Stimulated activated CD4-positive, alpha-beta T cell treated with anti-CD3 and anti-CD28 coated beads, TNF-alpha, amount 100 ng/mL, for 1 hour (primary cell): ENCODE measurements around the gene PITPNM2.
A peak's percentile ranks its signal among the peaks of the same experiment; 100 is the strongest.

ENCODE experiments used
- DNase-seq, 3 donors: peaks; one replicate each; pipeline ENCODE4 v3.0.0-alpha.2; 2020; ENCODE audit warnings: low read depth in 3 of 3, low spot score in 1 of 3

The PITPNM2 gene

DNA sequence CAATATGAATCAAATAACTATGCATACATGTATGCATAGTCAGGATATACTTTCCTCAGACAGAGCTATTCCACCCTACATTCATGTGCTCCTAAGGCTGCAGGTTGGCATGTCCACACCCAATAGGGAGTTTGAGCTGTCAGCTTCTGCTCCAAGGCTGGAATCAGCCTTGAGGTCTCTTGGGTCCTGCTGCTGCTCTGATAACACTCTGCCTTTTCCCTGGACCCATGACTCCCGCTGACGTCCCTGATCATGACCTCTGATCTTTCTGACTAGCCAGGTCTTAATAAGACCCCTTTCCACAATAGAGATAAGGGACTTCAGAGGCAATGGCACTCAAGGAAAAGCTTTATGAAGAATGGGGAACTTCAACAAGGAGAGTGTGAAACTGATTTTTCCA lies 5.7 kb downstream of the PITPNM2 start:
- DNase-seq: no peak

- DNase-seq: no peak
Measured at GRCh38 chr12:123143736-123144461, 7.0 kb downstream of the PITPNM2 start.

- DNase-seq: no peak
Measured at GRCh38 chr12:123142921-123143735, 7.8 kb downstream of the PITPNM2 start.

GRCh38 chr12:123142518-123142840 lies 8.4 kb downstream of the PITPNM2 start:
- DNase-seq: no peak

DNA sequence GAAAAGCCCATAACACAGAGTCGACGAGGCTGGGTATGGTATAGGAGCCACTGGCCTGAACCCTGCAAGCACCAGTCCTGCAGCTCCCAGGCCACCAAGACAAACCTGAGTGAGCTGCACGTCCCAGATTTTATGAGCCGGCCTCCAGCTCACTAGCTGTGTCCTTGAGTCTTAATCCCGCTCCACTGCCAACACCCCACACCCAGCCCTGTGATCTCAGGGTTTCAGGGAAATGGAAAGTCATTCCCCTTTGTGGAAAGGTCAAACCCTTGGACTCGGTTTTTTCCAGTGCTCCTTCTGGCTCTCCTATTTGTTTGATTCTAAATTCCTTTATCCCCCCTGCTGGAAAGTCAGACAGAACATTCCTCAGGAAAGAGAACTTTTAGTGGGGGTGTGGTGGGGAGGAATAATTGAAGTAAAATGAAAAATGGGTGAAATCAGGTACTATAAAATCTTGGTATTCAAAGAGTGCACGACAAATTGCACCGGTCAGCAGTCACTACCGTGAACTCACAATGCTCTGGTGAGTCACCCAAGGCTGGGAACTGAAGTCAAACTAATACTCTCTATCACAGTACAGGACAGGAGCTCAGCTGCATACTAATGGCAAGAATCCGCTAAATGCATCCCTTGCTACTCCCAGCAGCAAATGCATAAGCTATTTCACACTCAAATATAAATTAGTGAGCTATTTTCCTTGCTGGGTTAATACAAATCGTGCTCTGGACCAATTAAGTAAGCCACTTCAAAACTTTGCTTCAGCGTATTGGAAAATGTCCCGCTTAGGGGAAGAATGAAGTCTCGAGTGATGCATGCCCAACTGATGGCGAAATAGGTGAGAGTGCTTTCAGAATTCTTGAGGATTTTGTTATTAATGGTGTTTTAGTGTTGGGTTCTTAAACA lies 9.0 kb downstream of the PITPNM2 start:
- DNase-seq: no peak

GRCh38 chr12:123140676-123141614 lies 9.9 kb downstream of the PITPNM2 start:
- no peak for DNase-seq

DNA sequence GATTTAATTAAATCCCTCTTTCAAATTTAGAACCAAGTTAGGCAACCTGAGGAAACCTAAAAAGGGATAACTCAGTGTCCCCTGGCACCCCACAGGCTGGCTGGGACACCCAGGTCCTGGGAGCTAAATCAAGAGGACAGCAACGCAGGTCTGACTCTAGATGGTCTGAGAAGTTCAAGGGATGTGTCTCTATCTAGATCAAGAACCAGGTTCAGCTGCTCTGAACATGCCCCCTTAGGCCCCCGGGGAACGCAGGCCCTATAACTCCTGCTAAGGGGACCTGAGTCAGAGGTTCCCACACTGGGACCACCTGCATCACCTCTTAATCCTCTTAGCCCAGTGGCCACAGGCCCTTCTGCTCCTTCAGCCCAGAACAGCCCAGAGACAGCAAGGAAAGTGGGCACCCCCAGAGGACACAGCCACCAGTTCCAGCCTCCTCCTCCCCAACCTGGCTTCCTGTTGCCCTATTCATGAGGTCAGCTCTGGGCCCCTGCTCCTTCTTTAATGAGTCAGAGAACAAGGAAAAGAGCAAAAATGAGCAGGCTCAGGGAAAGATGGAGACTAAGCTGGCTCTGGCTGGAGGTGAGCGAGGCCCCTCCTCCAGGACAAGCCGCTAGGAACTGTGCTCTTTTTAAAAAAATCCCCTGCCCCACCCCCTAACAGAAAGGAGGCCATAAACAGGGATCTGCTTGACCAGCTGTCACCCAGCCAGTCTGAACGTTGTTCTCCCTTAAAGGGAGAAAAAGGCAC lies 10.8 kb downstream of the PITPNM2 start:
- no peak for DNase-seq

DNA sequence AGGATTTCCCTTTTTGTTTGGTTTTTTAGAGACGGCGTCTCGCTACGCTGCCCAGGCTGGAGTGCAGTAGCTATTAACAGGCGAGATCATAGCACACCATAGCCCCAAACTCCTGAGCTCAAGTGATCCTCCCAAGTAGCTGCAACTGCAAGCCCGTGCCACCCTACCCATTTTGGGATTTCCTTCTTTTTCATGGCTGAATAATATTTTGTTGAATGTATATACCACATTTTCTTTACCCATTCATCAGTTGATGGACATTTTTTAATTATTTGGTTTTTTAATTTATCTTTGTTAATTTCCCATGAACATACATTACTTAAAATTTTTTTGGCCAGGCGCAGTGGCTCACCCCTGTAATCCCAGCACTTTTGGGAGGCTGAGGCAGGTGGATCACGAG lies 15.2 kb downstream of the PITPNM2 start:
- no peak for DNase-seq

GRCh38 chr12:123134826-123135225 lies 16.1 kb downstream of the PITPNM2 start:
- DNase-seq: no peak

GRCh38 chr12:123134271-123134671 lies 16.6 kb downstream of the PITPNM2 start:
- DNase-seq: no peak

- DNase-seq: no peak
Measured at GRCh38 chr12:123133701-123134100, 17.2 kb downstream of the PITPNM2 start.

GRCh38 chr12:123132951-123133619 lies 17.8 kb downstream of the PITPNM2 start:
- DNase-seq: no peak

DNA sequence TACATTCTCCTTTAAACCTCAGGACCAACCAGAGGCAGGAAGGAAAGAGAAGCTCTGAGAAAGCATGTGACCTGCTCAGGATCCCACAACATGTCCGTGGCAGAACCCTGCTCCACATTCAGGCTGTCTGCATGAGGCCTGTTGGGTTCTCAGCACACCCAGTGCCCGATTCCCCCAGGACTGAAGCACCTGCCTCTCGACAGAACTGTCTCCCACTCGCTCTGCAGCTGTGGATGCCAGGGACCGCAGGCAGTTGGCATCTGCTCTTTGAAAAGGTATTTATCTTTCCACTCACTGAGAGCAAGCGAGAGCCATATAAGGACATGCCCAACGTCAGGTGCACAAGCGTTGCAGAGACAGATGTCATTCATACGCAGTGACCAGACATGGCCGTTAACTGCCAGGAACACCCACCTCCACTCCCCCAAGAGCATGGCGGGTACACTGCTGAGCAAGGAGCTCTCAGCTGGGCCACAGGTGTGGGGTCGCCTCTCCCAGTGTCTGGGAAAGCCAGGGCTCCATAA lies 18.9 kb downstream of the PITPNM2 start:
- peak in 1 of 3 donors; percentile 14 for DNase-seq

DNA sequence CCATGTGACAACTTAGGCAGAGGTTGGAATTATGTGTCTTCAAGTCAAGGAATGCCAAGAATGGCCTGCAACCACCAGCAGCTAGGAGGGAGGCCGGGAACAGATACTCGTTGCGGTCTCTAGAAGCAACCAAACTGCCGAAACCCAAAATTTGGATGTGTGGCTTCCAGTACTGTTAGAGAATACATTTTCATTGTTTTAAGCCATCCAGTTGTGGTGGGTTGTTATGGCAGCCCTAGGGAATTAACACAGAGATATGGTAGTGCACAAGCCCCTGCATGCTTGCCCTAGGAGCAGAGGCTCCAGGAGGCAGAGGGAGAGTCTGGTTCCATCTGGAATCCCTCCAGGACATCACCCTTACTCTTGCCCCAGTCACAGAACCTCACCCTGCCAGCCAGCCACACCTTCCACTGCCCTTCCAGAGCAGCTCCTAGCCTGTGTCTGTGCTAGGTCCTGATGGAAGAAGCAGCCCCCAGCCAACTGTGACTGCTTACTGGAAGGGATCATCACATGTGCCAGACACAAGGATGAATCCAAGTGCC lies 19.5 kb downstream of the PITPNM2 start:
- DNase-seq: no peak

DNA sequence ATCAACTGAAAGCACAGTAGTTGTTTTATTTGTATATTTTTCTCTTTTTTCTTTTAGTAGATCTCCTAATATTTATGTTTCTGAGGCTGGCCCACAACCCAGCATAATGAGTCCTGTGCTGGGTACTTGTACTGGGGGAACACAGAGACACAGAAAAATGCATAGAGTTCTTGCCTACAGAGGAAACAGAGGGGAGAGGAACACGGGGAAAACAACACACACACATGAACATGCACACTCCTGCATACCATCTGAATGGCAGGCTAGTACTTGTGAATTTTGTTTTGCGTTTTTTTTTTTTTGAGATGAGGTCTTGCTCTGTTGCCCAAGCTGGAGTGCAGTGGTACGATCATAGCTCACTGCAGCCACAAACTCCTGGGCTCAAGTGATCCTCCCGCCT lies 21.3 kb downstream of the PITPNM2 start:
- no peak for DNase-seq

DNA sequence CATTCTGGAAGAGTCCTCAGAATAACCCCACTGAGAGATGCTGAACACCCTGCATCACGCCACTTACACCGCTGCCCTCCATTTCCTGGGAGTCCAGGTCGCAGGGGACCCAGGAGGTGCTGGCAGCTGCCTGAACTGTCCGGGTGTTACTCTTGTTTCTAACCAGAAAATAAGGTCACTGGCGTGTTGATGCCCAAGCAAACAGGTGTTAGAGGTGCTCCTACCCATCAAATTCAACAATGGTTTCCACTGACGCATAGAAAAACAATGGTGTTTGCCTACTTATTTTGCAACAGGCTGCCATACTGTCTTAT lies 23.8 kb downstream of the PITPNM2 start:
- DNase-seq: no peak

- no peak for DNase-seq
Measured at GRCh38 chr12:123126294-123127181, 24.4 kb downstream of the PITPNM2 start.

DNA sequence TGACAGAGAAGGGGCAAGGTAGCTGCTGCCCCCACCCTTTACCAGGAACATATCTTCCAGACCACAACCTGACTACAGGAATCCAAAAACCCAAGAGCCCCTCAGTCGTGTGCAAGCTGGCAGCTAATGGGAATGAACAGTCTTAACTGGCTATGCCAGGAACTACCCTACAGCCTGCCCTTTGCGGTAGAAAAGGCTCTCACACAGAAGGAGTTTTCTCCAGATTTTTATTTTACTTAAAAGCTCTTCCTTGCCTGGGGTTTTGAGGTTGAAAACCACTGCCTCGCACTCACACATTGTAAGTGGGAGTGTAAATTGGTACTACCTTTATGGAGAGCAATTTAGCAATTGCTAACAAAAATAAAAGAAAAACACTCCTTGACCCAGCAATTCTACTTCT lies 28.3 kb downstream of the PITPNM2 start:
- DNase-seq: no peak
